ENCODE measurements around the gene CAB39. TPM values are rescaled to one million over a fixed set of nuclear protein-coding genes. Genes with fewer than 3 reads are reported as not detected.

CAB39 gene
- total and polyA plus RNA-seq, 10 donors, result 24.4 to 120 (median 80.2) TPM

GRCh38 chr2:230807729-230808128 is 95.1 kb downstream of the CAB39 start:
- 42 to 74% (median 62%) methylated on average over 3 of the region's 3 CpGs for WGBS, 5 donors
- intact Hi-C loops (cut with DNase I; ENCODE audit: low total_unique reads), result no loop called here
- H3K9me3 ChIP-seq, result no peaks in the 10 kb centered on the region
- peaks cover 0 to 87% (median 28%) of the 10 kb centered on the region in 6 donors for H3K36me3 ChIP-seq
- no peak for TF ChIP-seq CTCF (IDR thresholded peaks at IDR 0.05 in 8 of 11, conservative IDR thresholded peaks at IDR 0.05 in 3 of 11)
- TF ChIP-seq POLR2A (IDR thresholded peaks at IDR 0.05), result no peak
- TF ChIP-seq POLR2AphosphoS5 (IDR thresholded peaks at IDR 0.05), result no peak
- no peaks in the 10 kb centered on the region for H3K4me1 ChIP-seq
- no peaks in the 10 kb centered on the region for H3K27me3 ChIP-seq (replicated peaks in 1 of 7)
- DNase-seq, result no peak
- H3K4me3 ChIP-seq, result no peak overlapping the region
- H3K27ac ChIP-seq, result no peak overlapping the region

GRCh38 chr2:230809015-230809414 is 96.4 kb downstream of the CAB39 start:
- H3K9me3 ChIP-seq, result no peaks in the 10 kb centered on the region
- H3K27me3 ChIP-seq (replicated peaks in 1 of 7), result no peaks in the 10 kb centered on the region
- H3K27ac ChIP-seq, result no peak overlapping the region
- WGBS, 5 donors, result 88 to 94% (median 93%) methylated on average over 10 of the region's 10 CpGs
- DNase-seq, result no peak
- peaks cover 0 to 87% (median 34%) of the 10 kb centered on the region in 6 donors for H3K36me3 ChIP-seq
- intact Hi-C loops (cut with DNase I; ENCODE audit: low total_unique reads), result no loop called here
- H3K4me3 ChIP-seq, result no peak overlapping the region
- no peaks in the 10 kb centered on the region for H3K4me1 ChIP-seq
- TF ChIP-seq CTCF (IDR thresholded peaks at IDR 0.05 in 8 of 11, conservative IDR thresholded peaks at IDR 0.05 in 3 of 11) (no peak), POLR2A (IDR thresholded peaks at IDR 0.05) (no peak), POLR2AphosphoS5 (IDR thresholded peaks at IDR 0.05) (no peak)

GRCh38 chr2:230809677-230810251 is 97.1 kb downstream of the CAB39 start:
- DNase-seq, result no peak
- WGBS, 5 donors, result 88 to 91% (median 90%) methylated on average over 8 of the region's 8 CpGs
- no peak overlapping the region for H3K27ac ChIP-seq
- peaks cover 0 to 93% (median 39%) of the 10 kb centered on the region in 6 donors for H3K36me3 ChIP-seq
- intact Hi-C loops (cut with DNase I; ENCODE audit: low total_unique reads), result no loop called here
- H3K9me3 ChIP-seq, result no peaks in the 10 kb centered on the region
- H3K4me3 ChIP-seq, result no peak overlapping the region
- TF ChIP-seq POLR2AphosphoS5 (IDR thresholded peaks at IDR 0.05) (no peak), CTCF (IDR thresholded peaks at IDR 0.05 in 8 of 11, conservative IDR thresholded peaks at IDR 0.05 in 3 of 11) (no peak), POLR2A (IDR thresholded peaks at IDR 0.05) (no peak)
- H3K27me3 ChIP-seq (replicated peaks in 1 of 7), result no peaks in the 10 kb centered on the region
- no peaks in the 10 kb centered on the region for H3K4me1 ChIP-seq

- Histone ChIP-seq H3K27me3 (replicated peaks in 1 of 7) (no peaks in the 10 kb centered on the region), H3K9me3 (no peaks in the 10 kb centered on the region), H3K4me3 (no peak overlapping the region), H3K27ac (no peak overlapping the region), H3K4me1 (no peaks in the 10 kb centered on the region), H3K36me3 (peaks cover 0 to 97% (median 51%) of the 10 kb centered on the region in 6 donors)
- intact Hi-C loops (cut with DNase I; ENCODE audit: low total_unique reads), result no loop called here
- TF ChIP-seq POLR2A (IDR thresholded peaks at IDR 0.05) (no peak), POLR2AphosphoS5 (IDR thresholded peaks at IDR 0.05) (no peak), CTCF (IDR thresholded peaks at IDR 0.05 in 8 of 11, conservative IDR thresholded peaks at IDR 0.05 in 3 of 11) (no peak)
- DNase-seq, result no peak
- 69 to 79% (median 74%) methylated on average over 3 of the region's 3 CpGs for WGBS, 5 donors
Observed at GRCh38 chr2:230811508-230811907, 98.9 kb downstream of the CAB39 start.

All from spleen (tissue), 11 donors.